Nucleus accumbens (tissue), 56 donors: Measurements from ENCODE around the gene INPP5B.

ENCODE experiments used
- DNase-seq, 56 donors: peaks; one replicate each; lab custom pipeline; 2025; lab: John Stamatoyannopoulos, UW

Gene INPP5B

GRCh38 chr1:37845786-37846185 is 101.1 kb downstream of the INPP5B start:
- DNase-seq: no peak

DNA sequence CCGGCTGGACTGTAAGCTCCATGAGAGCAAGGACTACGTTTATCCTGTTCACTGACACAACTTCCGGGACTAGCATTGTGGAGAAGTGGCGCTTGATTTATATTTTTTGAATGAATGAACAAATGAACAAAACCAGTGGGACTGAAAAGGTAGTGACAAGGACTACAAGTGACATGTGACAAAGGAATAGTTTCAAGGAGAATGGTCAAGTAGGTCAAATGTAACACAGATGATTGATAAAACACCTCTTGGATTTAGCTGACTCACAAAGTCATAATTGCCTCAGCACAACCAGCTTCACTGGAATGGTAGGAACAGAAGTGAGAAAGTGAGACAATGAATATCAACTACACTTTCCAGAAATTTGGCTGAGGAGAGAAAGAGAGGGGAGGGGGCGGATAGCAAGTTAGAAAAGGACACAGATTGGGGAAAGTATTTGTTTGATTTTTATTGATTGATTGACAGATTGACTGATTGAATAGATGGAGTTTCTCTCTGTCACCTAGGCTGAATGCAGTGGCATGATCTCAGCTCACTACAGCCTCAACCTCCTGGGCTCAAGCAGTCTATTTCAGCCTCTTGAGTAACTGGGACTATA is 101.7 kb downstream of the INPP5B start:
- DNase-seq: no peak

GRCh38 chr1:37844536-37844935 is 102.3 kb downstream of the INPP5B start:
- no peak for DNase-seq

GRCh38 chr1:37841652-37842051 is 105.2 kb downstream of the INPP5B start:
- DNase-seq: no peak

DNA sequence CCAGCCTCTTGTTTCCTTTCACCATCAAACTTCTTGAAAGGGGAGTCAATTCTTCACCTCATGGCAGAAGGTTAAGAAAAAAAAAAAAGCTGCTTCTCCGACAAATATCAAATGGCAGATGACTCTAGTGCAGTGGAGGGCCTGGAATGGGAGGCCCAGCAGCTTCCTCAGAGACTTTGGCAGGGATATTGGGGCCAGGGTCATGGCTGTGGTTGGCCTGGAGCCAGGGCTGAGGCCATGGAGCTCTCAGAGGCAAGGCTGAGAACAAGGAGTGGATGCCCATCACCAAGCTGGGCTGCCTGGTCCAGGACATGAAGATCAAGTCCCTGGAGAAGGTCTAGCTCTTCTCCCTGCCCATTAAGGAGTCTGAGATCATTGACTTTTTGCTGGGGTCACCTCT is 106.1 kb downstream of the INPP5B start:
- no peak for DNase-seq

DNA sequence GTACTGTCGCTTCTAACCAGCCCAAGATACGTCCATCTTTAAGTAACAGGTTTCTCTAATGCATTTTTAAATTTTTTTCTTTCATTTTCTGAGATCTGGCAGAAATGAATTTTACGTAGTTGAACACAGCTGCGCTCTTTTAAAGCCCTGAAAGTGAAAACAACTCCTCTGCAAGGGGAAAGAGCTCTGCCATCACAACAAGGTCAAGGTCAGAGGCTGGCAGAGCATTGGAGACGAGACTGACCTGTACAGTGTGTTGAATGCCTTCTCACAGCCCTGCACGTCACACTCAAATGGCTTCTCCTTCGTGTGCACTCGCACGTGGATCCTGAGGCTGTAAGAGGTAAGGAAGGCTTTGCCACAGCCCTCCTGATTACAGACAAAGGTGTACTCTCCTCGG is 107.2 kb downstream of the INPP5B start:
- DNase-seq: no peak

GRCh38 chr1:37836788-37837187 is 110.1 kb downstream of the INPP5B start:
- DNase-seq: no peak

DNA sequence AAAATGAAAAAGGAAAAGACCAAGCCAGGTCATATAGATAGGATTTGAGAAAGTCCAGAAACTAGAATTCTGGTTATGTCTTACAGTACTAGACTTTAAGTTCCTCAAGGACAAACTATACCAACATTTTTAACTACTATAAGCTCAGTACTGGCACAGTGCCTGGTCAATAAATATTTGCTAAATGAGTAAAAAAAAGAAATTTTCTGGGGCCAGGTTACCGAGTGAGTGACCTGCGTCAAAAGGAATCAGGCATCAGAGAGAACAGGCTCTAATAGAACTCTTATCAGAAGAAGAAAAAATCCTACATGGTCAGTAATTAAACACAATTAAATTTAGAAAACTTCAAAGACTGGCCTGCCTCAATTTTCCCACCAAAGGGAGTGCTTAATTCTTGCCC is 115.0 kb downstream of the INPP5B start:
- no peak for DNase-seq

DNA sequence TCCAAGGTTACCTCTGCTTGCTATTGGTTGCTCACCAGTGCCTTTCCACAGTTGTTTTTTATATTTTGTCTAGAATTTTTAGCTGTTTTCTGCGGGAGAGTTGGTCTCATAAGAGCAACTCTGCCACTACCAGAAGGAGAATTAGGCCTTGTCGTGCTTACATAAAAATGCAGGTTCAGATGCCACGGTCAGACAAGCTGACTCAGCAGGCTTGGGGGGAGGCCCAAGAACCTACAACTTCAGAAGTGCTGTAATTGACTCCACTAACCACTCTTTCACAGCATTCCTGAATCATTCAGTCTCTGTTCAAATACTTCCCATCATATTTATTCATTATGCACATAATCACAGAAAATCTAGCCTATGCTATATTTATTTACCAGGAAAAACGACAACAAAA is 115.7 kb downstream of the INPP5B start:
- no peak for DNase-seq

DNA sequence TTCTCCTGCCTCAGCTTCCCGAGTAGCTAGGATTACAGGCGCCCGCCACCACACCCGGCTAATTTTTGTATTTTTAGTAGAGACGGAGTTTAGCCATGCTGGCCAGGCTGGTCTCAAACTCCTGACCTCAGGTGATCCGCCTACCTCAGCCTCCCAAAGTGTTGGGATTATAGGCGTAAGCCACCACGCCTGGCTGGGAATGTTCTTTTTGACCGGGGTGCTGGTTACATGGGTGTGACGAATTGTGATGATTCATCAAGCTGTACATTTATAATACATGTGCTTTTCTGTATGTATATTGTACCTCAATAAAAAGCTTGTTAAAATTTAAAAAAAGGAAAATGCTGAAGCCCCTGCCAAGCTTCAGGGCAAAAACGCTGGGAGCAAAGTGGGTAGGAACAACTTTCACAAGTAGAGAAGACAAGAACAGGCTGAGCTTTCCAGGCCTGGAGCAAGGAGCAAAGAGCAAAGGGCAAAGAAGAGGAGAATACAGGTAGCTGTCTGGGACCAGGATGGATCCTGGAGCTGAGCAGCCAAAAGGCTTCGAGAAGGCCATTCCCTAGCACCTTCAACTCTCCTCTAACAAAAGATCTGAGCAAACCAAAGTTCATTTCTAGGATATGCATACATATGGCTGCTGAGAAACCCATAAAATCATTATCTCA is 118.3 kb downstream of the INPP5B start:
- DNase-seq: no peak

DNA sequence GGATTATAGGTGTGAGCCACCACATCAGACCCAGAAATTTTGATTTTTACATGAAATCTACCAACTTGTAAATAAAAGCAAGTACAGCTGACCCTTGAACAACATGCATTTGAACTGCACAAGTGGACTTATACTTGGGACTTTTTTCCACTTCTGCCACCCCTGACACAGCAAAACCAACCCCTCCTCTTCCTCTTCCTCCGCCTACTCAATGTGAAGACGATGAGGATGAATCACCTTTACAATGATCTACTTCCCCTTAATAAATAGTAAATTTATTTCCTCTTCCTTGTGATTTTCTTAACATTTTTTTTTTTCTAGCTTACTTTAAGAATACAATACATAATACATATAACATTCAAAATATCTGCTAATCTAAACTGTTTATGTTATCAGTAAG is 121.3 kb downstream of the INPP5B start:
- no peak for DNase-seq

DNA sequence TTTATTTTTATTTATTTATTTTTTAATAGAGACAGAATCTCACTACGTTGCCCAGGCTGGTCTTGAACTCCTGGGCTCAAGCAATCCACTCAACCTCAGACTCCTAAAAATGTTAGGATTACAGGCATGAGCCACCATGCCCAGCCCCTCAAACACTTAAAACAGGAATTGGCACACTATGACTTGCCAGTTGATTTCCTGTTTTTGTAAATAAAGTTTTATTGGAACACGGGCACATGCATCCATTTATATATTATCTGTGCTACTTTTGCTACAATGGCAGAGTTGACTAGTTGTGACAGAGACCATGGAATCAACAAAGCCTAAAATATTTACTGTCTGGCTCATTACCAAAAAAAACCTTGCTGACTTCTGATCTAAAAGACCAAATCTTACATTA is 122.9 kb downstream of the INPP5B start:
- no peak for DNase-seq

GRCh38 chr1:37822906-37823815 is 123.7 kb downstream of the INPP5B start:
- DNase-seq: peak in 2 of 56 donors; percentile 4 to 15

GRCh38 chr1:37821481-37821880 is 125.4 kb downstream of the INPP5B start:
- DNase-seq: no peak

- DNase-seq: peak in 47 of 56 donors; percentile 5 to 90 (median 48)
Measured at GRCh38 chr1:37817481-37817880, 129.4 kb downstream of the INPP5B start.

GRCh38 chr1:37814252-37814651 is 132.6 kb downstream of the INPP5B start:
- DNase-seq: peak in 29 of 56 donors; percentile 6 to 65 (median 22)

GRCh38 chr1:37813529-37814145 is 133.2 kb downstream of the INPP5B start:
- no peak for DNase-seq

GRCh38 chr1:37811027-37811655 is 135.7 kb downstream of the INPP5B start:
- peak in 42 of 56 donors; percentile 4 to 78 (median 40) for DNase-seq
